Rectal smooth muscle tissue (tissue), 1 donor: ENCODE data around the gene ARHGAP35.
"Not testable (repeated sequence)": the region's sequence is repeated elsewhere in the genome, so short reads cannot be mapped to it uniquely, and the experiment has no call there.

ENCODE experiments used
- H3K27ac ChIP-seq: one replicate; pipeline ENCODE4 v1.7.0; 2013; ENCODE audit warnings: low read depth, low read length, inconsistent platforms
- H3K27me3 ChIP-seq: one replicate; pipeline ENCODE4 v1.7.0; 2013; ENCODE audit warnings: low read length; ENCODE audit not compliant: control insufficient read depth, insufficient read depth
- H3K36me3 ChIP-seq: one replicate; pipeline ENCODE4 v1.7.0; 2013; ENCODE audit warnings: low read length; ENCODE audit not compliant: control insufficient read depth, insufficient read depth
- H3K4me1 ChIP-seq: one replicate; pipeline ENCODE4 v1.7.0; 2013; ENCODE audit warnings: low read length; ENCODE audit not compliant: control insufficient read depth, insufficient read depth
- H3K4me3 ChIP-seq: one replicate; pipeline ENCODE4 v1.7.0; 2013; ENCODE audit warnings: low read length
- H3K9ac ChIP-seq: one replicate; pipeline ENCODE4 v1.7.0; 2013; ENCODE audit warnings: low read length

ARHGAP35 gene

GRCh38 chr19:46860846-46861690 is at the start of gene ARHGAP35:
Gene ARHGAP35 (plus strand): TSS chr19:46860997. CDS start chr19:46918676, 57,679 bp downstream.
- Histone ChIP-seq H3K4me1 (peaks cover 21% of the 10 kb centered on the region), H3K27ac (peak within 1 kb of the TSS; percentile 96), H3K27me3 (no peaks in the 10 kb centered on the region)

DNA sequence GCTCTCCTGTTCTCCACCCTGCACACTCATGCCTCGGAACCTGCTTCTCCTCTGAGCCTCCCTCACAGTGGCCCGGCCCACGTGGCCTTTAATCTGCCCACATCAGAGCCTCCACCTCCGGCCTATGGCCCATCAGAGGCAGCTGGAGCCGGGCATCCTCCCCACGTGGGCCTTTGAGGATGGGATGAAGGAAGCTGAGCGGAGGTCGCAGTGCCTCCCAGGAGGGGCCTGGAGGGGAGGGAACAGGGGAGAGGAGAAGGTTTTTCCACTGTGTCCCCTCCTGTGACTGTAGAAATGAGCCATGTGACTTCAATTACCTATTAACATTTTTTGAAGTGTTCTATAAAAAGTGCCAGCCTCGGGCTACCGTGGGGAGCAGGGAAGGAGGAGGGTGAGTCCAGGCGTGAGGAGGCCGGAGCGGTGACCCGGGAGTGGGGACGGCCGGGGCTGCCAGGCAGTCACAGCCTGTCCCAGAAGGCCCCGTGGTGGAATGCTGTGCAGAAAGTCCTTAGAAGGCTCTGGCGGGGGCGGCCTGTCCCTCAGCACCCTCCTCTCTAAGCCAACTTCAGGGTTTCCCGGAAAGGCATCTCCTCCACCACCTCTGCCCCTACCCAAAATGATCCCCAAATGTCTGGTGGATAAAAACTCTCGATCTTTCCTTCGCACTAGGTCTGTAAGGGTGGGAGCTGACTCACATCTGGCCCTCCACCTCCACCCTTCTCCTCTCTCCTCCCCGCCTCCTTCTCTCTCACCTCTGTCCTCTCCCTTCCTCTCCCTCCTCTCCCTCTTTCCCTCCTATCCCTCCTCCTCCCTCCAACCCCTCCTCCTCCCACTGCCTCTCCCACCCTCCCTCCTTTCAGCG is 47.6 kb upstream of the ARHGAP35 start:
- H3K4me1 ChIP-seq: no peaks in the 10 kb centered on the region
- H3K27me3 ChIP-seq: no peaks in the 10 kb centered on the region
- H3K27ac ChIP-seq: no peak overlapping the region
- no peak overlapping the region for H3K4me3 ChIP-seq
- H3K36me3 ChIP-seq: no peaks in the 10 kb centered on the region
- H3K9ac ChIP-seq: no peak overlapping the region

More at GRCh38 chr19:46860846-46861690, at the start of gene ARHGAP35:
- H3K36me3 ChIP-seq: no peaks in the 10 kb centered on the region
- H3K4me3 ChIP-seq: peak within 1 kb of the TSS; percentile 97
- H3K9ac ChIP-seq: peak within 1 kb of the TSS; percentile 68

- Histone ChIP-seq H3K4me3 (no peak overlapping the region), H3K4me1 (no peaks in the 10 kb centered on the region), H3K36me3 (no peaks in the 10 kb centered on the region), H3K27me3 (no peaks in the 10 kb centered on the region), H3K27ac (no peak overlapping the region), H3K9ac (no peak overlapping the region)
Observed at GRCh38 chr19:46813839-46814358, 46.9 kb upstream of the ARHGAP35 start.

GRCh38 chr19:46815833-46816627 is 44.8 kb upstream of the ARHGAP35 start:
- Histone ChIP-seq H3K4me1 (no peaks in the 10 kb centered on the region), H3K9ac (no peak overlapping the region), H3K4me3 (no peak overlapping the region), H3K27me3 (no peaks in the 10 kb centered on the region), H3K27ac (no peak overlapping the region), H3K36me3 (no peaks in the 10 kb centered on the region)

DNA sequence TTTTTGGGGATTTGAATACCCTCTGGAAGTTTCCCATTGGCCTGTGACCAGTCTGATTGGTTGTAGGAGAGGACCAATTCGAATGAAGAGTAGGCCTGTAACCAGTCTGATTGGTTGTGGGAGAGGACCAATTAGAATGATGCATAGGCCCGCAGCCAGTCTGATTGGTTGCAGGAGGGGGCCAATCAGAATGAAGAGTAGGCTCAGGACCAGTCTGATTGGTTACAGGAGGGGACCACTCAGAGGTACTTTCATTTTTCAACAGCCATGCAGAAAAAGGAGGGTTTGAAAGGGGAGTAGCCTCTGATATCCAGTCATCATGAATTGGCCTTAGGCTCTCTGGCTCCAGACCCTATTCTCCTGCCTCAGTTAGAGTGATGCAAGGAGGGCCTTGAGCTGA is 42.0 kb upstream of the ARHGAP35 start:
- Histone ChIP-seq H3K4me1 (no peaks in the 10 kb centered on the region), H3K27me3 (no peaks in the 10 kb centered on the region), H3K4me3 (no peak overlapping the region), H3K9ac (no peak overlapping the region), H3K36me3 (no peaks in the 10 kb centered on the region), H3K27ac (no peak overlapping the region)

DNA sequence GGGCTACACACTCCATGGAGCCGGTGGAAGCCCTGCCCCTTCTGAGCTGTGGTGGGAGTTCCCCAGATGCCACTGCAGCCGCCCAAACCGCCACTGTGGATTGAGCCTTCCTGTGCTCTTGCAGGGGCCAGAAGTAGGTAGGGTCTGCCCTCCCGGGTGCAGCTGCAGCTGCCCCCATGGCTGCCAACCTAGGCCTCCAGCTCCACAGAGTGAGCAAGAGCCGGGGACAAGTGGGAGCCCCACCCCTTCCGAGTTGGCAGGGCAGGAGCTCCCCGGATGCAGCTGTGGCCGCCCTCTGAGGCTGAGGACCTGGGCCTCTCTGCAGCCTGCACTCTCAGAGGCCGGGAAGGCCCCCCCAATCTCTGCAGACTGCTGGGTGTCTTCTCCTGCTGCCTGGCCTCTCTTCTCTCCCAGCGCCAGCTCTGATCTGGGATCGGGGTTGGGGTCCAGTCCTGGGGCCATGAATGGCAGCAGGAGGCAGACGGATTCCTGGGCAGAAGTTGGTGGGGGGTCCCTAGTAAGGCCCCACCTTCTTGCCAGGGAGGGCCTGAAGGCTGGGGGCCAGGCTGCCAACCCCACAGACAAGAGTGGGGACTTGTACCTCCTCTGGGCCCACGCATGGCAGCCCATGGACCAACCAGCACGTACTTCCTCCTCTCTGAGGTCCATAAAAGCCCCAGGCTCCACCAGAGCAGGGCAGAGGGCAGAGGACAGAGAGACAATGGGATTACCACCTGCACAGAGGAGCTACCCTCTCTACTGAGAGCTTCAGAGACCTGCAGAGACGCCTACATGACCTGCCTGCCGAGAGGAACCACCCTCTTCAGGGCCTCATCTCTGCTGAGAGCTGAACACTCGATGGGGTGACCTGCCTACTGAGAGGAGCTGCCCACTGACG is 39.0 kb upstream of the ARHGAP35 start:
- Histone ChIP-seq H3K27me3 (no peaks in the 10 kb centered on the region), H3K4me1 (no peaks in the 10 kb centered on the region), H3K9ac (no peak overlapping the region), H3K4me3 (no peak overlapping the region), H3K36me3 (no peaks in the 10 kb centered on the region), H3K27ac (no peak overlapping the region)

- not testable (repeated sequence) for H3K4me1 ChIP-seq, H3K27me3 ChIP-seq, H3K27ac ChIP-seq, H3K36me3 ChIP-seq, H3K4me3 ChIP-seq, H3K9ac ChIP-seq
Observed at GRCh38 chr19:46822410-46822787, 38.4 kb upstream of the ARHGAP35 start.

- H3K27me3 ChIP-seq: no peaks in the 10 kb centered on the region
- H3K36me3 ChIP-seq: no peaks in the 10 kb centered on the region
- H3K4me1 ChIP-seq: no peaks in the 10 kb centered on the region
- no peak overlapping the region for H3K9ac ChIP-seq
- no peak overlapping the region for H3K4me3 ChIP-seq
- H3K27ac ChIP-seq: no peak overlapping the region
Observed at GRCh38 chr19:46823049-46823448, 37.7 kb upstream of the ARHGAP35 start.

DNA sequence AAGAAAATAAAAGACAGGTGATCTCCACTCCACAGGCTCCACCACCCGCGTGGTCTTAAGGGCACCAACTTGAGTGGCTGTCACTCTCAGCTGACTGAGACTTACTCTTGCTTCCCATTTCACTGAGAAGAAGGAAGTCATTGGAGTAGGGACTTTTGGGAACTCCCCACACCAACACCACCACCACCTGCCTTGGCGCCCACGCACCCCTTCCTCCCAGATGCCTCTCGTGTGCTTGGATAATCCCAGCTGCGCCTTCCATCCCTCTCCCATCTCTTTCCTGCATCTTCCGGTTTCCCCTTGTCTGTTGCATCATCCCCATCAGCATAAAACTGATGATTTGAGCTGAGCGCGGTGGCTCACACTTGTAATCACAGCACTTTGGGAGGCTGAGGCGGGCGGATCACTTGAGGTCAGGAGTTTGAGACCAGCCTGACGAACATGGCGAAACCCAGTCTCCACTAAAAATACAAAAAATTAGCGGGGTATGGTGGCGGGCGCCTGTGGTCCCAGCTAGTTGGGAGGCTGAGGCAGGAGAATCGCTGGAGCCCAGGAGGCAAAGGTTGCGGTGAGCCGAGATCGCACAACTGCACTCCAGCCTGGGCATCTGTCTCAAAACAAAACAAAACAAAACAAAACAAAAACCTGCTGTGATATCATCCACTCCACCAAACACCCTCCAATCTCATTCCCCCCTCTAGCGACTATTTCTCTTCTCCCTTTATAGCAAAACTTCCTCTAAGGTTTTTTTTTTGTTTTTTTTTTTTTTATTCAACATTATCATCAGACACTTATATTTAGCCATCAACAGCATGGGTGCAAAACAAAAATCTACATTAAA is 35.7 kb upstream of the ARHGAP35 start:
- no peaks in the 10 kb centered on the region for H3K4me1 ChIP-seq
- no peak overlapping the region for H3K9ac ChIP-seq
- H3K27ac ChIP-seq: no peak overlapping the region
- no peaks in the 10 kb centered on the region for H3K27me3 ChIP-seq
- no peaks in the 10 kb centered on the region for H3K36me3 ChIP-seq
- H3K4me3 ChIP-seq: no peak overlapping the region

DNA sequence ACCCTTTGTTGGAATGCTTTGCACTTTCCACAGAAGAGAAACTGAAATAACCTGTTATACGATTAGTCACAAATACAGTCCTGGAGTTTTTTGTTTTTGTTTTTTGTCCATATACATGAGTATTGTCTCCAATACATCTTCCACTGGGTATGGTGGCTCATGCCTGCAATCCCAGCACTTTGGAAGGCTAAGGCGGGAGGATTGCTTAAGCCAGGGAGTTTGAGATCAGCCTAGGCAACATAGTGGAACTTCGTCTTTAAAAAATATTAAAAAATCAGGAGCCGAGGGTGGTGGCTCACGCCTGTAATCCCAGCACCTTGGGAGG is 35.1 kb upstream of the ARHGAP35 start:
- Histone ChIP-seq H3K27me3 (no peaks in the 10 kb centered on the region), H3K4me1 (no peaks in the 10 kb centered on the region), H3K4me3 (no peak overlapping the region), H3K9ac (no peak overlapping the region), H3K27ac (no peak overlapping the region), H3K36me3 (no peaks in the 10 kb centered on the region)

- H3K36me3 ChIP-seq: no peaks in the 10 kb centered on the region
- H3K27ac ChIP-seq: no peak overlapping the region
Observed at GRCh38 chr19:46828484-46828883, 32.3 kb upstream of the ARHGAP35 start.

More at GRCh38 chr19:46828484-46828883, 32.3 kb upstream of the ARHGAP35 start:
- Histone ChIP-seq H3K9ac (no peak overlapping the region), H3K4me3 (no peak overlapping the region), H3K4me1 (no peaks in the 10 kb centered on the region), H3K27me3 (no peaks in the 10 kb centered on the region)
